PC-3 (cell line): ENCODE results near the gene PKP2.

Experiments
- CTCF ChIP-seq: fragments of 300-600 bp; sonication (generic); conservative IDR thresholded peaks from 2 replicates; pipeline ENCODE4 v1.5.1; 2017; ENCODE audit warnings: antibody characterized with exemption, low read depth, mild to moderate bottlenecking, low read length
- EZH2 ChIP-seq: fragments of 300-600 bp; sonication (generic); IDR thresholded peaks from one replicate; pipeline ENCODE4 v1.6.1; 2017; ENCODE audit warnings: antibody characterized with exemption, mild to moderate bottlenecking, low read length; ENCODE audit not compliant: unreplicated experiment

- no peak for TF ChIP-seq CTCF
- no peak for TF ChIP-seq EZH2
Observed at GRCh38 chr12:32877601-32878459, 18.7 kb downstream of the PKP2 start.
